H1 (cell line): ENCODE measurements around the gene HMGA1. TPM values are rescaled to one million over a fixed set of nuclear protein-coding genes. Genes with fewer than 3 reads are reported as not detected.

Experiments
- CTCF ChIA-PET: fragments of 300-600 bp; sonication (Branson Sonifier 250); formaldehyde crosslinking; loops from one replicate; lab custom pipeline; 2021; ENCODE audit not compliant: partially characterized antibody; lab: Charles Lee
- POLR2A ChIA-PET: fragments of 300-600 bp; sonication (Branson Sonifier 250); formaldehyde crosslinking; loops from one replicate; lab custom pipeline; 2021; ENCODE audit warnings: inconsistent platforms; ENCODE audit not compliant: partially characterized antibody; lab: Charles Lee
- DNase-seq, 2 experiments: peaks; one replicate each; pipeline versions ENCODE4 v3.0.0 to v3.0.0-alpha.2; 2010 to 2022; ENCODE audit warnings: low spot score in 2 of 2, low read depth in 1 of 2, mixed read lengths in 1 of 2
- FAIRE-seq: peaks from 2 replicates; lab custom pipeline; 2011; peaks lifted over from hg19 to GRCh38; lab: Jason Lieb, UNC
- H2AFZ ChIP-seq: 2 replicates; pipeline ENCODE4 v1.8.1; 2012; ENCODE audit warnings: low read length, inconsistent platforms
- H2AK5ac ChIP-seq: 2 replicates; pipeline ENCODE4 v1.6.1; 2013; ENCODE audit warnings: low read depth, low read length
- H2BK120ac ChIP-seq: replicated peaks from 2 replicates; pipeline ENCODE3; 2013; ENCODE audit warnings: low read depth, low read length, inconsistent platforms
- H2BK12ac ChIP-seq: 2 replicates; pipeline ENCODE4 v1.6.1; 2013; ENCODE audit warnings: low read depth, low read length
- H2BK15ac ChIP-seq: 2 replicates; pipeline ENCODE4 v1.6.1; 2013; ENCODE audit warnings: low read length
- H2BK20ac ChIP-seq: 2 replicates; pipeline ENCODE4 v1.6.1; 2013; ENCODE audit warnings: low read length
- H2BK5ac ChIP-seq: 2 replicates; pipeline ENCODE4 v1.6.1; 2013; ENCODE audit warnings: low read depth, low read length
- H3K14ac ChIP-seq: 2 replicates; pipeline ENCODE4 v1.6.1; 2013; ENCODE audit warnings: inconsistent platforms; ENCODE audit not compliant: insufficient read length
- H3K18ac ChIP-seq: 2 replicates; pipeline ENCODE4 v1.6.1; 2013; ENCODE audit warnings: low read length; ENCODE audit errors: extremely low read depth
- H3K23ac ChIP-seq: 2 replicates; pipeline ENCODE4 v1.6.1; 2013; ENCODE audit warnings: inconsistent platforms; ENCODE audit not compliant: insufficient read length
- H3K23me2 ChIP-seq: 2 replicates; pipeline ENCODE4 v1.6.1; 2013; ENCODE audit warnings: low read depth, low read length
- H3K27ac ChIP-seq: 2 replicates; pipeline ENCODE4 v1.6.1; 2011; ENCODE audit warnings: low read depth, low read length, inconsistent platforms
- H3K27me3 ChIP-seq, 4 experiments: replicated peaks in 1 of 4; 1 replicate in 1 of 4; 2 replicates in 3 of 4; pipeline versions ENCODE4 v1.6.1 to v1.8.1; 2011 to 2013; ENCODE audit warnings: low read length in 3 of 4, mild to moderate bottlenecking in 3 of 4, inconsistent platforms in 2 of 4, mixed read lengths in 2 of 4, moderate library complexity in 1 of 4; ENCODE audit not compliant: control insufficient read depth in 3 of 4, insufficient read depth in 3 of 4; ENCODE audit errors: extremely low read depth in 1 of 4
- H3K36me3 ChIP-seq, 4 experiments: 2 replicates each; pipeline versions ENCODE4 v1.6.1 to v1.8.1; 2011 to 2013; ENCODE audit warnings: mild to moderate bottlenecking in 4 of 4, low read length in 3 of 4, moderate library complexity in 2 of 4, control low read depth in 1 of 4, inconsistent platforms in 1 of 4; ENCODE audit not compliant: insufficient read depth in 4 of 4, control insufficient read depth in 2 of 4
- H3K4ac ChIP-seq: replicated peaks from 2 replicates; pipeline ENCODE3; 2013; ENCODE audit warnings: low read length, low read depth, mixed read lengths, inconsistent platforms; ENCODE audit not compliant: insufficient read length
- H3K4me1 ChIP-seq, 4 experiments: replicated peaks in 1 of 4; 1 replicate in 1 of 4; 2 replicates in 3 of 4; pipeline versions ENCODE4 v1.6.1 to v1.8.1; 2011 to 2013; ENCODE audit warnings: low read length in 3 of 4, inconsistent platforms in 2 of 4, mixed read lengths in 1 of 4; ENCODE audit not compliant: insufficient read depth in 4 of 4, control insufficient read depth in 3 of 4
- H3K4me2 ChIP-seq, 2 experiments: 2 replicates each; pipeline versions ENCODE4 v1.6.1 to v1.8.1; 2011 to 2013; ENCODE audit warnings: low read depth in 2 of 2, low read length in 2 of 2, control low read depth in 1 of 2, inconsistent platforms in 1 of 2, mild to moderate bottlenecking in 1 of 2; ENCODE audit not compliant: insufficient read depth in 1 of 2
- H3K4me3 ChIP-seq, 4 experiments: fragments of 200-600, 300-600 bp in 1 of 4; sonication (generic), shearing (Covaris generic), sonication (Bioruptor Twin) in 1 of 4; 2 replicates each; pipeline versions ENCODE4 v1.5.1 to v1.8.1; 2011 to 2016; ENCODE audit warnings: low read length in 4 of 4, low read depth in 3 of 4, control low read depth in 2 of 4, inconsistent platforms in 2 of 4, mild to moderate bottlenecking in 2 of 4, mixed read lengths in 1 of 4, moderate library complexity in 1 of 4; ENCODE audit not compliant: insufficient read depth in 2 of 4; ENCODE audit errors: extremely low read depth in 1 of 4
- H3K56ac ChIP-seq: replicated peaks from 2 replicates; pipeline ENCODE3; 2013; ENCODE audit warnings: low read depth, mild to moderate bottlenecking, mixed read lengths, low read length, inconsistent platforms; ENCODE audit not compliant: insufficient read length
- H3K79me1 ChIP-seq: 2 replicates; pipeline ENCODE4 v1.6.1; 2013; ENCODE audit warnings: low read depth, low read length, control low read depth
- H3K79me2 ChIP-seq, 2 experiments: 2 replicates each; pipeline versions ENCODE4 v1.6.1 to v1.8.1; 2012 to 2013; ENCODE audit warnings: low read length in 2 of 2, mild to moderate bottlenecking in 2 of 2, inconsistent platforms in 1 of 2; ENCODE audit not compliant: insufficient read depth in 2 of 2, control insufficient read depth in 1 of 2
- H3K9ac ChIP-seq, 4 experiments: replicated peaks in 1 of 4; 1 replicate in 1 of 4; 2 replicates in 3 of 4; pipeline versions ENCODE4 v1.6.1 to v1.8.1; 2011 to 2013; ENCODE audit warnings: low read depth in 3 of 4, low read length in 3 of 4, control low read depth in 2 of 4, mild to moderate bottlenecking in 2 of 4, moderate library complexity in 2 of 4, inconsistent platforms in 1 of 4; ENCODE audit errors: extremely low read depth in 1 of 4
- H3K9me3 ChIP-seq, 2 experiments: 2 replicates each; pipeline versions ENCODE4 v1.6.1 to v1.8.1; 2012 to 2013; ENCODE audit warnings: mild to moderate bottlenecking in 2 of 2, moderate library complexity in 2 of 2, control low read depth in 1 of 2, inconsistent platforms in 1 of 2, low read depth in 1 of 2, low read length in 1 of 2, mixed read lengths in 1 of 2; ENCODE audit not compliant: insufficient read depth in 2 of 2
- H4K20me1 ChIP-seq, 2 experiments: replicated peaks in 1 of 2; 2 replicates each; pipeline versions ENCODE3 to v1.8.1; 2011 to 2013; ENCODE audit warnings: inconsistent platforms in 2 of 2, low read length in 2 of 2, mild to moderate bottlenecking in 1 of 2; ENCODE audit not compliant: insufficient read depth in 2 of 2, control insufficient read depth in 1 of 2
- H4K5ac ChIP-seq: 2 replicates; pipeline ENCODE4 v1.6.1; 2013; ENCODE audit warnings: low read length, low read depth, mixed read lengths, inconsistent platforms; ENCODE audit not compliant: insufficient read length
- H4K8ac ChIP-seq: 2 replicates; pipeline ENCODE4 v1.8.0; 2013; ENCODE audit warnings: mild to moderate bottlenecking, moderate library complexity, low read length, inconsistent platforms; ENCODE audit not compliant: insufficient read depth; ENCODE audit errors: extremely low read depth
- H4K91ac ChIP-seq: replicated peaks from 2 replicates; pipeline ENCODE3; 2013; ENCODE audit warnings: low read length, mixed read lengths, inconsistent platforms; ENCODE audit not compliant: insufficient read length
- BACH1 ChIP-seq: IDR thresholded peaks from 2 replicates; pipeline ENCODE4 v1.6.1; 2012; ENCODE audit warnings: low read length, improper control_type of control experiment
- BRCA1 ChIP-seq: IDR thresholded peaks from 2 replicates; pipeline ENCODE4 v1.6.1; 2012; ENCODE audit warnings: low read depth, low read length, improper control_type of control experiment
- CHD1 ChIP-seq: IDR thresholded peaks from 2 replicates; pipeline ENCODE4 v1.6.1; 2012; ENCODE audit warnings: low read depth, low read length, improper control_type of control experiment
- E2F6 ChIP-seq: IDR thresholded peaks from 2 replicates; pipeline ENCODE4 v1.6.1; 2012; ENCODE audit warnings: inconsistent platforms
- FOSL1 ChIP-seq: IDR thresholded peaks from 2 replicates; pipeline ENCODE4 v1.6.1; 2011; ENCODE audit warnings: mild to moderate bottlenecking, low read depth, low read length, moderate library complexity; ENCODE audit not compliant: insufficient read depth
- JUN ChIP-seq: IDR thresholded peaks from 2 replicates; pipeline ENCODE4 v1.6.1; 2011; ENCODE audit warnings: low read depth, mild to moderate bottlenecking, improper control_type of control experiment, low read length
- MAX ChIP-seq: IDR thresholded peaks from 2 replicates; pipeline ENCODE4 v1.6.1; 2012; ENCODE audit warnings: inconsistent platforms
- POLR2A ChIP-seq, 2 experiments: IDR thresholded peaks; 1 replicate in 1 of 2; 2 replicates in 1 of 2; pipeline ENCODE4 v1.6.1; 2011; ENCODE audit warnings: low read depth in 2 of 2, low read length in 2 of 2, mild to moderate bottlenecking in 2 of 2; ENCODE audit errors: control extremely low read depth in 1 of 2
- POU5F1 ChIP-seq: IDR thresholded peaks from 2 replicates; pipeline ENCODE4 v1.6.1; 2011; ENCODE audit warnings: low read depth, mild to moderate bottlenecking, low read length, moderate library complexity
- RBBP5 ChIP-seq: IDR thresholded peaks from 2 replicates; pipeline ENCODE4 v1.7.1; 2012; ENCODE audit warnings: low read depth, mild to moderate bottlenecking, inconsistent platforms, low read length, moderate library complexity, borderline replicate concordance
- SP2 ChIP-seq: IDR thresholded peaks from 2 replicates; pipeline ENCODE4 v1.6.1; 2012; ENCODE audit warnings: mild to moderate bottlenecking, low read length, inconsistent platforms
- TAF1 ChIP-seq: IDR thresholded peaks from 2 replicates; pipeline ENCODE4 v1.6.1; 2011; ENCODE audit warnings: mild to moderate bottlenecking, low read depth, low read length
- TCF12 ChIP-seq: IDR thresholded peaks from 2 replicates; pipeline ENCODE4 v1.6.1; 2011; ENCODE audit warnings: low read depth, mild to moderate bottlenecking, low read length
- TEAD4 ChIP-seq: IDR thresholded peaks from 2 replicates; pipeline ENCODE4 v1.6.1; 2012; ENCODE audit warnings: low read depth, low read length, inconsistent platforms, mixed read lengths
- WGBS, 2 experiments: shearing (Covaris generic) in 1 of 2; methylation state at CpG; one replicate each; pipeline versions ENCODE4 v1.1.6 to v1.1.7; 2013 to 2015; ENCODE audit warnings: low lambda C conversion rate in 2 of 2, mixed read lengths in 2 of 2, inconsistent platforms in 1 of 2, low coverage in 1 of 2, missing lambda C conversion rate in 1 of 2; ENCODE audit not compliant: insufficient replicate concordance in 2 of 2, insufficient coverage in 1 of 2, insufficient read length in 1 of 2; ENCODE audit errors: extremely low coverage in 1 of 2, missing lambda C conversion rate in 1 of 2; 5-methylcytosine and 5-hydroxymethylcytosine counted together
- polyA plus RNA-seq, 7 experiments: library from polyadenylated mRNA; depleted of rRNA in 3 of 7; stranded (reverse) in 5 of 7; unstranded in 2 of 7; fragments of >200 nt in 5 of 7; fragments of 200-250 nt in 2 of 7; gene quantifications; 1 replicate in 5 of 7; 2 replicates in 1 of 7; 4 replicates in 1 of 7; pipeline versions ENCODE4 v1.2.1 to v1.2.3, GENCODE V29; 2011 to 2013; ENCODE audit warnings: missing spikeins in 2 of 7, mixed read lengths in 2 of 7
- total RNA-seq: library from RNA; stranded (reverse); fragmentation: NEBNext Ultra II Directional; extraction: Animal tissue kit (Norgen Biotek cat#: 25700); gene quantifications from 2 replicates; pipeline ENCODE4 v1.2.1, GENCODE V29; 2021

HMGA1 gene
- total and polyA plus RNA-seq, 2 of the 8 experiments (the other 6 are each of a cell fraction or from before 2014, with no cell fraction given) = 1,557 to 2,636 TPM

- no peak for FAIRE-seq
- H3K14ac ChIP-seq = no peak overlapping the region
- peaks cover 38 to 55% of the 10 kb centered on the region in 2 experiments for H3K79me2 ChIP-seq
- TF ChIP-seq JUN = no peak
- no peak for TF ChIP-seq BACH1
- no peak for TF ChIP-seq MAX
- TF ChIP-seq RBBP5 = no peak
- TF ChIP-seq FOSL1 = no peak
- no peak for TF ChIP-seq TEAD4
- no peak for TF ChIP-seq BRCA1
- TF ChIP-seq POU5F1 = no peak
- TF ChIP-seq POLR2A (IDR thresholded peaks at IDR 0.05; ENCODE audit: control extremely low read depth in 1 of 2, low read depth in 2 of 2, low read length in 2 of 2) = no peak
- TF ChIP-seq TCF12 = no peak
- no peak for TF ChIP-seq E2F6
- TF ChIP-seq TAF1 = no peak
- no peak for TF ChIP-seq CHD1
- no peak for TF ChIP-seq SP2
These were observed 646 bp downstream of the HMGA1 start for GRCh38 chr6:34237316-34237721.

More at GRCh38 chr6:34237316-34237721, 646 bp downstream of the HMGA1 start:
- no peak overlapping the region for H2AK5ac ChIP-seq
- H4K5ac ChIP-seq = no peak overlapping the region
- H3K4me2 ChIP-seq = peak overlapping the region; percentile 81 to 89
- ChIA-PET POLR2A (interaction anchor here (0.6 to 3.2 kb wide), 46 partner anchors 11 to 554 kb away, joined by 3 to 144 read pairs (median 4); partner anchors contain the start of genes BLTP3A, GRM4, RPS10 and SMIM29), CTCF (interaction anchor here (0.9 to 1.9 kb wide), 6 partner anchors 10 to 74 kb away, joined by 3 to 17 read pairs (median 5); no protein-coding TSS in a partner anchor)
- H2BK15ac ChIP-seq = no peak overlapping the region
- H3K56ac ChIP-seq = peak overlapping the region; percentile 85
- peak overlapping the region; percentile 86 to 100 (median 98) for H3K4me3 ChIP-seq
- H3K9ac ChIP-seq = peak overlapping the region; percentile 85 to 98 (median 88)
- WGBS, 2 experiments = no CpG with 5 or more reads among the region's 78 CpGs
- H3K27me3 ChIP-seq = no peaks in the 10 kb centered on the region
- H3K18ac ChIP-seq = 0 out of 2 replicates have a peak overlapping the region, but pooled peaks have one; percentile 71
- no peaks in the 10 kb centered on the region for H3K9me3 ChIP-seq
- H3K4me1 ChIP-seq = peaks cover 9 to 41% (median 28%) of the 10 kb centered on the region in 4 experiments
- H3K27ac ChIP-seq = peak overlapping the region; percentile 92
- no peak overlapping the region for H3K23ac ChIP-seq
- H2BK20ac ChIP-seq = no peak overlapping the region
- H3K23me2 ChIP-seq = peaks cover 12% of the 10 kb centered on the region
- peaks cover 9% of the 10 kb centered on the region for H3K79me1 ChIP-seq
- peaks cover 37 to 40% of the 10 kb centered on the region in 2 experiments for H4K20me1 ChIP-seq
- H2BK120ac ChIP-seq = no peak overlapping the region
- H4K8ac ChIP-seq = peak overlapping the region; percentile 91
- DNase-seq = no peak
- H4K91ac ChIP-seq = no peak overlapping the region
- no peak overlapping the region for H2BK12ac ChIP-seq
- H2BK5ac ChIP-seq = 0 out of 2 replicates have a peak overlapping the region, but pooled peaks have one; percentile 3
- H3K4ac ChIP-seq = no peak overlapping the region
- no peak overlapping the region for H2AFZ ChIP-seq
- peaks cover 21 to 39% (median 30%) of the 10 kb centered on the region in 4 experiments for H3K36me3 ChIP-seq
